WERI-Rb-1 (cell line): Measurements from ENCODE around the gene PABPC1L.

Experiments
- DNase-seq: peaks from one replicate; pipeline ENCODE4 v3.0.0-alpha.2; 2020
- H3K27ac ChIP-seq: fragments of 250-450 bp; sonication (Bioruptor Pico); 2 replicates; pipeline ENCODE4 v1.5.1; 2020; ENCODE audit warnings: mild to moderate bottlenecking, moderate library complexity
- H3K27me3 ChIP-seq: fragments of 250-450 bp; sonication (Bioruptor Pico); 2 replicates; pipeline ENCODE4 v1.5.1; 2021; ENCODE audit warnings: mild to moderate bottlenecking, low read depth, moderate library complexity; ENCODE audit not compliant: insufficient read depth, severe bottlenecking
- H3K36me3 ChIP-seq: fragments of 250-450 bp; sonication (Bioruptor Pico); 2 replicates; pipeline ENCODE4 v1.5.1; 2020; ENCODE audit warnings: mild to moderate bottlenecking, moderate library complexity
- H3K4me3 ChIP-seq: 2 replicates; pipeline ENCODE4 v1.5.1; 2011; ENCODE audit warnings: low read depth, mild to moderate bottlenecking, control low read depth, low read length
- H3K9me3 ChIP-seq: fragments of 250-450 bp; sonication (Bioruptor Pico); 2 replicates; pipeline ENCODE4 v1.5.1; 2021; ENCODE audit warnings: mild to moderate bottlenecking, moderate library complexity; ENCODE audit not compliant: severe bottlenecking
- CTCF ChIP-seq: IDR thresholded peaks from 2 replicates; pipeline ENCODE4 v1.5.1; 2011; ENCODE audit warnings: low read depth, mild to moderate bottlenecking, control low read depth, inconsistent platforms, low read length

Gene PABPC1L

GRCh38 chr20:44948107-44948506 lies 38.2 kb downstream of the PABPC1L start:
- Histone ChIP-seq H3K9me3 (no peaks in the 10 kb centered on the region), H3K27ac (no peak overlapping the region), H3K27me3 (no peaks in the 10 kb centered on the region), H3K4me3 (no peak overlapping the region), H3K36me3 (peaks cover 84% of the 10 kb centered on the region)
- TF ChIP-seq CTCF, result no peak
- DNase-seq, result no peak

GRCh38 chr20:44948513-44948912 lies 38.7 kb downstream of the PABPC1L start:
- Histone ChIP-seq H3K36me3 (peaks cover 82% of the 10 kb centered on the region), H3K27ac (no peak overlapping the region), H3K27me3 (no peaks in the 10 kb centered on the region), H3K4me3 (no peak overlapping the region), H3K9me3 (no peaks in the 10 kb centered on the region)
- TF ChIP-seq CTCF, result no peak
- no peak for DNase-seq

GRCh38 chr20:44950368-44950767 lies 40.5 kb downstream of the PABPC1L start:
- no peaks in the 10 kb centered on the region for H3K27me3 ChIP-seq
- no peak overlapping the region for H3K27ac ChIP-seq
- no peaks in the 10 kb centered on the region for H3K9me3 ChIP-seq
- no peak for TF ChIP-seq CTCF
- DNase-seq, result no peak
- no peak overlapping the region for H3K4me3 ChIP-seq
- H3K36me3 ChIP-seq, result peaks cover 84% of the 10 kb centered on the region

GRCh38 chr20:44952731-44953130 lies 42.9 kb downstream of the PABPC1L start:
- H3K36me3 ChIP-seq, result peaks cover 79% of the 10 kb centered on the region
- DNase-seq, result no peak
- H3K27me3 ChIP-seq, result no peaks in the 10 kb centered on the region

GRCh38 chr20:44954211-44954610 lies 44.4 kb downstream of the PABPC1L start:
- no peaks in the 10 kb centered on the region for H3K9me3 ChIP-seq
- TF ChIP-seq CTCF, result no peak
- peaks cover 77% of the 10 kb centered on the region for H3K36me3 ChIP-seq
- no peak overlapping the region for H3K27ac ChIP-seq
- H3K4me3 ChIP-seq, result no peak overlapping the region
- DNase-seq, result no peak
- no peaks in the 10 kb centered on the region for H3K27me3 ChIP-seq

More at GRCh38 chr20:44952731-44953130, 42.9 kb downstream of the PABPC1L start:
- Histone ChIP-seq H3K9me3 (no peaks in the 10 kb centered on the region), H3K27ac (no peak overlapping the region), H3K4me3 (no peak overlapping the region)
- no peak for TF ChIP-seq CTCF

GRCh38 chr20:44955270-44955669 lies 45.4 kb downstream of the PABPC1L start:
- peaks cover 66% of the 10 kb centered on the region for H3K36me3 ChIP-seq
- H3K4me3 ChIP-seq, result no peak overlapping the region
- H3K27ac ChIP-seq, result no peak overlapping the region
- no peak for TF ChIP-seq CTCF
- no peaks in the 10 kb centered on the region for H3K27me3 ChIP-seq
- no peaks in the 10 kb centered on the region for H3K9me3 ChIP-seq
- no peak for DNase-seq
